NT2/D1 (cell line): ENCODE measurements around the gene PIK3CB.

ENCODE experiments used
- YY1 ChIP-seq: IDR thresholded peaks from 2 replicates; pipeline ENCODE4 v1.6.1; 2011; ENCODE audit not compliant: insufficient read length, insufficient read depth
- ZNF274 ChIP-seq: IDR thresholded peaks from 2 replicates; pipeline ENCODE4 v1.6.1; 2011; ENCODE audit warnings: mild to moderate bottlenecking, low read depth, low read length

GRCh38 chr3:138825336-138825735, 9.4 kb downstream of the PIK3CB start:
- TF ChIP-seq YY1 (no peak), ZNF274 (no peak)
